Neuronal stem cell (in vitro differentiated cells): ENCODE data around the gene ZNF280C.
A peak's percentile ranks its signal among the peaks of the same experiment; 100 is the strongest.
"Not testable (repeated sequence)": the region's sequence is repeated elsewhere in the genome, so short reads cannot be mapped to it uniquely, and the experiment has no call there.

Source experiments
- DNase-seq: peaks from one replicate; pipeline ENCODE4 v3.0.0-alpha.2; 2013; ENCODE audit warnings: low spot score
- H2AFZ ChIP-seq: one replicate; pipeline ENCODE4 v1.6.1; 2013; ENCODE audit warnings: mild to moderate bottlenecking, low read length, inconsistent platforms
- H2AK5ac ChIP-seq: 2 replicates; pipeline ENCODE4 v1.6.1; 2013; ENCODE audit warnings: low read depth, mild to moderate bottlenecking, inconsistent platforms, low read length, moderate library complexity, mixed read lengths
- H2BK120ac ChIP-seq: 2 replicates; pipeline ENCODE4 v1.6.1; 2013; ENCODE audit warnings: low read depth, mild to moderate bottlenecking, inconsistent platforms, low read length, moderate library complexity, mixed read lengths
- H2BK12ac ChIP-seq: one replicate; pipeline ENCODE4 v1.6.1; 2013; ENCODE audit warnings: low read length, inconsistent platforms
- H2BK15ac ChIP-seq: 2 replicates; pipeline ENCODE4 v1.6.1; 2013; ENCODE audit warnings: mild to moderate bottlenecking, low read length, inconsistent platforms, mixed read lengths
- H2BK5ac ChIP-seq: one replicate; pipeline ENCODE4 v1.6.1; 2013; ENCODE audit warnings: inconsistent platforms, mild to moderate bottlenecking, low read length, moderate library complexity
- H3K14ac ChIP-seq: one replicate; pipeline ENCODE4 v1.6.1; 2013; ENCODE audit warnings: low read length, inconsistent platforms
- H3K18ac ChIP-seq: 2 replicates; pipeline ENCODE4 v1.6.1; 2013; ENCODE audit warnings: low read length, inconsistent platforms
- H3K23ac ChIP-seq: 2 replicates; pipeline ENCODE4 v1.6.1; 2013; ENCODE audit warnings: low read depth, mild to moderate bottlenecking, mixed read lengths, low read length, inconsistent platforms; ENCODE audit not compliant: poor library complexity
- H3K27ac ChIP-seq: replicated peaks from 3 replicates; pipeline ENCODE4 v1.5.1; 2013; ENCODE audit warnings: low read length, inconsistent platforms
- H3K27me3 ChIP-seq, 3 experiments: 2 replicates each; pipeline ENCODE4 v1.6.1; 2013; ENCODE audit warnings: low read length in 3 of 3, mild to moderate bottlenecking in 2 of 3, inconsistent platforms in 1 of 3, low read depth in 1 of 3, mixed read lengths in 1 of 3, moderate library complexity in 1 of 3; ENCODE audit not compliant: control insufficient read depth in 3 of 3, insufficient read depth in 3 of 3
- H3K36me3 ChIP-seq, 2 donors: replicated peaks in 1 of 2; 2 replicates each; pipeline ENCODE4 v1.6.1; 2013; ENCODE audit warnings: low read length in 2 of 2; ENCODE audit not compliant: control insufficient read depth in 2 of 2, insufficient read depth in 2 of 2
- H3K4ac ChIP-seq: 2 replicates; pipeline ENCODE4 v1.6.1; 2013; ENCODE audit warnings: inconsistent platforms, mild to moderate bottlenecking, low read length, moderate library complexity
- H3K4me1 ChIP-seq, 2 donors: 1 replicate in 1 of 2; 2 replicates in 1 of 2; pipeline ENCODE4 v1.6.1; 2013; ENCODE audit warnings: low read length in 2 of 2, low read depth in 1 of 2; ENCODE audit not compliant: control insufficient read depth in 2 of 2, insufficient read depth in 1 of 2
- H3K4me2 ChIP-seq: one replicate; pipeline ENCODE4 v1.6.1; 2013; ENCODE audit warnings: mild to moderate bottlenecking, low read length, inconsistent platforms; ENCODE audit not compliant: insufficient read depth, poor library complexity, severe bottlenecking
- H3K4me3 ChIP-seq, 2 donors: 2 replicates each; pipeline ENCODE4 v1.5.1; 2013; ENCODE audit warnings: low read length in 2 of 2, mild to moderate bottlenecking in 2 of 2, inconsistent platforms in 1 of 2, moderate library complexity in 1 of 2
- H3K79me1 ChIP-seq: one replicate; pipeline ENCODE4 v1.6.1; 2013; ENCODE audit warnings: low read depth, mild to moderate bottlenecking, inconsistent platforms, low read length, moderate library complexity
- H3K9ac ChIP-seq: one replicate; pipeline ENCODE4 v1.6.1; 2013; ENCODE audit warnings: mild to moderate bottlenecking, low read depth, low read length, inconsistent platforms; ENCODE audit not compliant: poor library complexity
- H3K9me3 ChIP-seq, 2 donors: replicated peaks in 1 of 2; 2 replicates each; pipeline versions ENCODE3 to v1.6.1; 2013; ENCODE audit warnings: low read length in 2 of 2, mild to moderate bottlenecking in 2 of 2, inconsistent platforms in 1 of 2, low read depth in 1 of 2, mixed read lengths in 1 of 2, moderate library complexity in 1 of 2; ENCODE audit not compliant: control insufficient read depth in 2 of 2, insufficient read depth in 1 of 2
- H4K8ac ChIP-seq: one replicate; pipeline ENCODE4 v1.6.1; 2013; ENCODE audit warnings: low read depth, mild to moderate bottlenecking, inconsistent platforms, low read length, moderate library complexity
- H4K91ac ChIP-seq: one replicate; pipeline ENCODE4 v1.6.1; 2013; ENCODE audit warnings: low read length, low read depth, mild to moderate bottlenecking, inconsistent platforms; ENCODE audit not compliant: poor library complexity
- WGBS, 2 donors: extraction: QIAGEN DNeasy Blood & Tissue Kit; methylation state at CpG; one replicate each; pipeline ENCODE4 v1.1.7; 2013; ENCODE audit warnings: missing lambda C conversion rate in 2 of 2, mixed read lengths in 1 of 2; ENCODE audit not compliant: insufficient read length in 2 of 2, insufficient replicate concordance in 1 of 2; ENCODE audit errors: extremely low coverage in 2 of 2; 5-methylcytosine and 5-hydroxymethylcytosine counted together

ZNF280C gene

GRCh38 chrX:130269391-130269790 lies 692 bp upstream of the ZNF280C start:
- H3K27me3 ChIP-seq, H2BK15ac ChIP-seq, H3K4me3 ChIP-seq, H2BK120ac ChIP-seq, H3K4me2 ChIP-seq, H2BK5ac ChIP-seq, H3K4me1 ChIP-seq, H4K8ac ChIP-seq, H2AK5ac ChIP-seq, H3K14ac ChIP-seq, H4K91ac ChIP-seq, H3K9ac ChIP-seq, DNase-seq, H3K79me1 ChIP-seq, H3K4ac ChIP-seq, H3K27ac ChIP-seq, H3K23ac ChIP-seq, H3K18ac ChIP-seq, H2BK12ac ChIP-seq, H3K36me3 ChIP-seq: not testable (repeated sequence)
- WGBS, 2 donors, result no CpG with 5 or more reads among the region's 12 CpGs
- H3K9me3 ChIP-seq, result peaks cover 0 to 11% of the 10 kb centered on the region in 2 donors
- H2AFZ ChIP-seq, result peak overlapping the region; percentile 79

- DNase-seq, result no peak
- Histone ChIP-seq H4K91ac (no peak overlapping the region), H2BK12ac (no peak overlapping the region)
These were observed 697 bp downstream of the ZNF280C start for GRCh38 chrX:130267956-130268448.

GRCh38 chrX:130264573-130264972 lies 4.1 kb downstream of the ZNF280C start:
- H2BK5ac ChIP-seq, result no peak overlapping the region

More at GRCh38 chrX:130267956-130268448, 697 bp downstream of the ZNF280C start:
- Histone ChIP-seq H2BK120ac (no peak overlapping the region), H2AFZ (peak overlapping the region; percentile 79), H3K4me3 (peak overlapping the region; percentile 86 to 89), H3K36me3 (peaks cover 0 to 4% of the 10 kb centered on the region in 2 donors), H3K4ac (no peak overlapping the region), H3K79me1 (no peaks in the 10 kb centered on the region), H3K23ac (no peak overlapping the region), H3K14ac (no peak overlapping the region), H3K27me3 (no peaks in the 10 kb centered on the region), H3K9ac (peak overlapping the region; percentile 60), H3K18ac (peak overlapping the region; percentile 92), H3K4me2 (peak overlapping the region; percentile 45), H2AK5ac (no peak overlapping the region), H4K8ac (no peak overlapping the region), H3K9me3 (peaks cover 0 to 13% of the 10 kb centered on the region in 2 donors), H3K27ac (peak overlapping the region; percentile 96), H2BK15ac (no peak overlapping the region), H2BK5ac (peak overlapping the region; percentile 24), H3K4me1 (no peaks in the 10 kb centered on the region)
- no CpG with 5 or more reads among the region's 13 CpGs for WGBS, 2 donors

GRCh38 chrX:130263016-130263415 lies 5.7 kb downstream of the ZNF280C start:
- no peak overlapping the region for H4K91ac ChIP-seq
- H2BK120ac ChIP-seq, result no peak overlapping the region
- peaks cover 0 to 8% of the 10 kb centered on the region in 2 donors for H3K9me3 ChIP-seq
- H3K23ac ChIP-seq, result no peak overlapping the region
- no peaks in the 10 kb centered on the region for H3K79me1 ChIP-seq
- no peak overlapping the region for H2BK5ac ChIP-seq
- no peak overlapping the region for H3K4me3 ChIP-seq
- H3K4me2 ChIP-seq, result no peak overlapping the region
- no peak overlapping the region for H2BK15ac ChIP-seq
- H3K18ac ChIP-seq, result no peak overlapping the region
- no peak overlapping the region for H2BK12ac ChIP-seq
- no peak overlapping the region for H3K9ac ChIP-seq
- no peaks in the 10 kb centered on the region for H3K27me3 ChIP-seq
- peaks cover 0 to 24% of the 10 kb centered on the region in 2 donors for H3K36me3 ChIP-seq
- no peak overlapping the region for H2AFZ ChIP-seq
- H3K14ac ChIP-seq, result no peak overlapping the region
- H2AK5ac ChIP-seq, result no peak overlapping the region
- no peaks in the 10 kb centered on the region for H3K4me1 ChIP-seq
- H4K8ac ChIP-seq, result no peak overlapping the region
- no peak overlapping the region for H3K4ac ChIP-seq
- DNase-seq, result no peak
- no peak overlapping the region for H3K27ac ChIP-seq

More at GRCh38 chrX:130264573-130264972, 4.1 kb downstream of the ZNF280C start:
- no peak overlapping the region for H3K14ac ChIP-seq
- no peak overlapping the region for H2BK120ac ChIP-seq
- no peak for DNase-seq
- no peak overlapping the region for H3K4ac ChIP-seq
- H3K18ac ChIP-seq, result no peak overlapping the region
- H2AK5ac ChIP-seq, result no peak overlapping the region
- H4K91ac ChIP-seq, result no peak overlapping the region
- no peaks in the 10 kb centered on the region for H3K27me3 ChIP-seq
- WGBS, 2 donors, result no CpG with 5 or more reads among the region's 2 CpGs
- H3K9ac ChIP-seq, result no peak overlapping the region
- no peak overlapping the region for H2BK12ac ChIP-seq
- peaks cover 0 to 8% of the 10 kb centered on the region in 2 donors for H3K36me3 ChIP-seq
- H3K4me2 ChIP-seq, result no peak overlapping the region
- no peak overlapping the region for H3K27ac ChIP-seq
- no peak overlapping the region for H2AFZ ChIP-seq
- H3K23ac ChIP-seq, result no peak overlapping the region
- no peak overlapping the region for H4K8ac ChIP-seq
- peaks cover 0 to 13% of the 10 kb centered on the region in 2 donors for H3K9me3 ChIP-seq
- no peak overlapping the region for H3K4me3 ChIP-seq
- no peak overlapping the region for H2BK15ac ChIP-seq
- H3K79me1 ChIP-seq, result no peaks in the 10 kb centered on the region
- no peaks in the 10 kb centered on the region for H3K4me1 ChIP-seq
